NCI-H524 (cell line): Measurements from ENCODE around the gene CCDC127.

Source experiments
- DNase-seq, 2 experiments: peaks; one replicate each; lab custom pipeline; 2025; lab: John Stamatoyannopoulos, UW

CCDC127 gene

GRCh38 chr5:157801-158200 is 60.2 kb downstream of the CCDC127 start:
- DNase-seq = no peak

GRCh38 chr5:157126-157715 is 60.7 kb downstream of the CCDC127 start:
- DNase-seq = no peak

GRCh38 chr5:156411-157072 is 61.4 kb downstream of the CCDC127 start:
- no peak for DNase-seq

GRCh38 chr5:155651-156410 is 62.1 kb downstream of the CCDC127 start:
- DNase-seq = no peak

GRCh38 chr5:154826-155225 is 63.1 kb downstream of the CCDC127 start:
- no peak for DNase-seq

- DNase-seq = no peak
These were observed 63.7 kb downstream of the CCDC127 start for GRCh38 chr5:154236-154635.

- DNase-seq = no peak
These were observed 64.7 kb downstream of the CCDC127 start for GRCh38 chr5:153256-153655.

GRCh38 chr5:152077-152476 is 65.9 kb downstream of the CCDC127 start:
- no peak for DNase-seq

GRCh38 chr5:150746-151145 is 67.2 kb downstream of the CCDC127 start:
- DNase-seq = no peak

GRCh38 chr5:149745-150485 is 68.0 kb downstream of the CCDC127 start:
- no peak for DNase-seq

- no peak for DNase-seq
These were observed 70.2 kb downstream of the CCDC127 start for GRCh38 chr5:147751-148150.
